Activated CD8-positive, alpha-beta memory T cell treated with anti-CD3 and anti-CD28 coated beads for 24 hours (primary cell): ENCODE data around the gene ADAMTS2.
"Not testable (repeated sequence)": the region's sequence is repeated elsewhere in the genome, so short reads cannot be mapped to it uniquely, and the experiment has no call there.

Experiments
- DNase-seq: peaks from one replicate; pipeline ENCODE4 v3.0.0-alpha.2; 2020

ADAMTS2 gene

GRCh38 chr5:179324316-179324715, 20.9 kb downstream of the ADAMTS2 start:
- DNase-seq: not testable (repeated sequence)

GRCh38 chr5:179323026-179323870, 22.0 kb downstream of the ADAMTS2 start:
- no peak for DNase-seq

DNA sequence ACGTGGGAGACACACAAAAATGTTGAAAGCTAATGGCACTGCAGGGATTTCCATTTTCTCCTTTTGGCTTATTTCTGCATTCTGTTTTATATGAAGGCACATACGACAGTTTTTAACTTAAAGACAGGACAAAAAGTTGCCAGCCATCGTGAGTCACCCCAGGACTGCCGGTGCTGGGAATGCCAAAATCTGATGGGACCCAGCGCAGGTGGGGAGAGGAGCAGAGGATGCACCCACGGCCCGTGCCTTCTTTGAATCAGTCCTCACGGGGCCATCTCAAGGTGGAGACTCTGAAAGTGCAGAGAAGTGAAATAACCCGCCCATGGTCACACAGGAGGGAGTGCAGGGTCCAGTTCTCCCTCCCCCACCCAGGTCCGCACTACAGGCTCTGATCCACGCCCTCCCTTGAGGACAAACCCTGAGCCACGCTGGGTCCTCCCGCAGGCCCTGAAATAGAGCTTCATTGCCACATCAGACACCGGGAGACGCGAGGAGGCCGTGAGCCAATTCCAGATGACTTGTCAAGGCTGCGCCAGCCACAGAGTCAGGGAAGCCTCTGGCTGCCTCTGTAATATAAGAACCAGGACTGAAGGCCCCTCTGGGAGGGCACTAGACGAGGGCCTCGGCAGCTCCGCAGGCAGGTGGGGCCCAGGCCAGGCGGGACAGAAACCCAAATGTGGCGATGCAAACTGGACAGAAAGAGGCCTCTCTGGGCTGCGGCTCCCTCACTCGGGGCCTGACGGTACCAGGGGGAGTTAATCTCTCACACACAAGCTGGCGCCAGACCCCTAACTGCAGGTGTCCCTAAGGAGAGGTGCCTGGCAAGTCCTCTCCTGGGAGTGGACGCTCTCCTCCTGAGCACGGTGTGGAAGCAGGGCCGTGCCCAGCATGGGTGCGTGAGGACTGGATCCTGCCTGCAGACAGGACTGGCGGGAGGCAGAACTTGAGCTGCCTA, 22.9 kb downstream of the ADAMTS2 start:
- no peak for DNase-seq

- DNase-seq: no peak
Observed at GRCh38 chr5:179321206-179321987, 23.9 kb downstream of the ADAMTS2 start.

DNA sequence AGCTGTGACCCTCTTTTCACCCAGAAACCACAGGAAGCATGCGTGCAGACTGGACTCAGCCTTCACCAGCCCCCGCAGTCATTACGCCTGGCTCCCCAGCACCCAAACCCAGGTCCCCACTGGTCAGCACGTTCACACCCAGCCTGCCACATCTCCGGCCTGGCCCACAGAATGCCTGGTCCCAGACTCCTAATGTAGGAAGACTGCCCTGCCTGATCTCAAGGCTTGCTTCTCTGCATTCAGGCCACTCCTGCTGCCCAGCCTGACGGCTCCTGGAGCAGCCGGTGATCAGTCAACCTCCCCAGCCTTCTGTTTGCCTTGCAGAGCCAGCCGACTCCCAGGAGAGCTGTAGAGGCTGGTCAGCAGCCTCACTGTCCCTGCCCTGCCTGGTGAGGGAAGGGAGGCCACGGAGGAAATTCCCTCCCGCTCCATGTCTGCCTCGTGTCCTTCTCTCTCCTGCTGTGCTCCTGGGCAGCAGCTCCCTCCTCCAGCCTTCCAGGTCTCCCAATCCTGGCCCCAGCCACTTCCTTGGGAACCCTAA, 25.4 kb downstream of the ADAMTS2 start:
- no peak for DNase-seq

DNA sequence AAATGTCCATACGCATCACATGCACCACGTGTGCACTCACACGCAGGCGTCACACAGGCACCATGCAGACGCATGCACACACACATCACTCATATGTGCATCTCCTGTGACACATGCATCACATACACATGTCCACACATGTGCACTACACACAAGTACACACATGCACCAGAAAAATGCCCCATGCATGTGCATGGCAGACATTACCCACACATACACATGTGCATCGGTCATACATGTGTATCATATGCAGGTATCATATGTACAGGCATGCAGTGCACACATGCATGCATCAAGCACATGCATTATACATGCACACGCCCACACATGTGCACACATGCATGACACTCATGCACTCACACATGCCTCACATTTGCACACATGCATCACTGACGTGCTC, 26.1 kb downstream of the ADAMTS2 start:
- no peak for DNase-seq

GRCh38 chr5:179318221-179318955, 26.9 kb downstream of the ADAMTS2 start:
- DNase-seq: no peak

DNA sequence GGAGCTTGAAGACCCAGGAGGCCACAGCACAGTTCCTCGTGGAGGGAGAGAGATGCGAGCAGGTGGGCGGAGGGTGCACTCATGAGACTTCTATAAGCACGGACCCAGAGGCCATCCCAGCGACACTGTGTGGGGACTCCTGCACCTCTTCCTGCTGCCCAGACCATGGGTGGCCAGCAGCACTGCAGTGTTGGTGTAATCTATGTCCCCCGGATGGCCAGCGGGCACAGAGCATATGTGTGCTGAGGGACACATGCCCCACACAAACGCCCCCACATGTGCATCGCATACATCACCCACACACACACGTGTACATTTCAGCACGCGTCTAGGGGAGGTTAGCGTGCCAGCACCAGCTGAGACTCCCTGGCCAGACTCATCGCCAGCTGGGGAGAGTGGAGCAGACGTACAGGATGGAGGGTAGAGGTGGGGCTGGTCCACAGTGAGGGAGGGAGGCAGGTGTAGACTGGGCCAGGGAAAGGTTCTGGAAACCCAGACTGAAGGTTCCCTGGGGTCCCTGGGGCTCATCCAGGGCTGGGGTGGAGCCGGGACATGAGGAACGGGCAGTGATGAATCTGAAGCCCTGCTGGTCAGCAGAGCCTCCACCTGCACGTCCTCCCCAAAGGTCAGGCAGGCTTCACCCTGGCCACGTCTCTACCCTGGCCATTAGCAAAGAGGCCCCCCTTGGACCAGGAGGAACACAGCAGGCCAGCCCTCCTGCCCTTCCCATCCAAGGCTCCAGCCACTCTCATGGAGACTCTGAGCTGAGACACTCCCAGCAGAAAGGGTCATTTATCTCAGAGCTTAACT, 27.6 kb downstream of the ADAMTS2 start:
- DNase-seq: no peak

DNA sequence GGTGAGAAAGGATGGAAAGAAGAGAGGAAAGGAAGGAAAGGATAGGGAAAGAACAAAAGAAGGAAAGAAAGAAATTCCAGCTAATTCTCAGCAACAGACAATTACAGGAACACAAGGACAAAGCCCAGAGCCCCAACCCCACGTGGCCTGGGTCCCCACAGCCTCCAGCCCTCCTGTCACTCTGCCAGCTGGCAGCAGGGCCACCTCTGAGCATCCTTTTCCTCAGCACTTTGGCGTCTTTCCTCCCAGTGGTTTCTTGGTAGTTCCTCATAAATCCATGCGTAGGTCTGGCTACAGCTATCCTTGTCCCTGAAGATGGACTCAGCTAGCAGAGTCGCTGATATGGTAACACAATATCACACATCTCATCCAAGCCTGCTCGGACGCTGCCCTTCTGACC, 28.3 kb downstream of the ADAMTS2 start:
- DNase-seq: no peak

DNA sequence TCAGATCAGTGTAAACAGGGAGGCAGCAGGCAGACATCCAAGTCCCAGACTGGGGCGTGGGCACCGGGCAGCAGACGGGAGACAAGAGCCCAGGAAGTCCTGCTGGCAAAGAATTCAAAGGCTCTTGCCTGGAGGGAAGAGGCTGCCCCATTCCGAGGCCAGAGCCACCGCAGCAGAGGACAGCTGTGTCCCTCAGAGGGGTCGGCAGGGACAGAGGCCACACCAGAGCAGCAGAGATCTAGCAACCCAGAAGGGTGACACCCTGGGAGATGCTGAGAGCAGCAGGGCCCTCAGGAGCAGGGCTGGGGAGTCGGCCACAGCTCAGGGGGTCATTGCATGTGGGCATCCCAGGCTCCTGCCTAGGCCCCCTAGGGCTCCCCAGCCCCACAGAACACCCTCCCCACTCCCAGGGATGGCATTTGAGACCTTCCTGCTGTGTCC, 29.1 kb downstream of the ADAMTS2 start:
- DNase-seq: no peak

DNA sequence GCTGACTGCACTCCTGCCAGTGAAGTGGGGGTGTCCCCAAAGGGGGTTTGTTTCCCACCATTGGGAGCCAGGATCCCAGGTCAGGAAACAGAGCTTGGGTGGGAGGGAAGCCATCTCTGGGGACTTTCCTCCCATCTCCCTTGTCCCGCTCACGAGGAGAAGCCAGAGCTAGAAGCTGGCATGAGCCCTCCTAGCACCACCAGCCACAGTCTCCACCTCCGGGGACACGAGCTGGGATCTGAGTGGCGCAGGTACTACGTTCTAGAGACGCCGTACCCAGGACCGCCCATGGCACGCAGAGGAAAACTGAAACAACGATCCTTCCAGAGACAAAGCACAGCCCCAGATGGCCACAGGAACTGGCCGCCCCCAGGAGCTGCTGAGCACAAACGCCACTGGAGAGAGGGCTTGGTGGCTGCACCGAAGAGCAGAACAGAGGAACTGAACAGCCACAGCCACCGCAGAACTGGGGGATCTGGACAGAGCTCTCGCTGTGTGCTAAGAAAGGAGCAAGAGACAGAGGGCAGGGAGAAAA, 29.8 kb downstream of the ADAMTS2 start:
- no peak for DNase-seq

GRCh38 chr5:179314606-179315355, 30.5 kb downstream of the ADAMTS2 start:
- no peak for DNase-seq

DNA sequence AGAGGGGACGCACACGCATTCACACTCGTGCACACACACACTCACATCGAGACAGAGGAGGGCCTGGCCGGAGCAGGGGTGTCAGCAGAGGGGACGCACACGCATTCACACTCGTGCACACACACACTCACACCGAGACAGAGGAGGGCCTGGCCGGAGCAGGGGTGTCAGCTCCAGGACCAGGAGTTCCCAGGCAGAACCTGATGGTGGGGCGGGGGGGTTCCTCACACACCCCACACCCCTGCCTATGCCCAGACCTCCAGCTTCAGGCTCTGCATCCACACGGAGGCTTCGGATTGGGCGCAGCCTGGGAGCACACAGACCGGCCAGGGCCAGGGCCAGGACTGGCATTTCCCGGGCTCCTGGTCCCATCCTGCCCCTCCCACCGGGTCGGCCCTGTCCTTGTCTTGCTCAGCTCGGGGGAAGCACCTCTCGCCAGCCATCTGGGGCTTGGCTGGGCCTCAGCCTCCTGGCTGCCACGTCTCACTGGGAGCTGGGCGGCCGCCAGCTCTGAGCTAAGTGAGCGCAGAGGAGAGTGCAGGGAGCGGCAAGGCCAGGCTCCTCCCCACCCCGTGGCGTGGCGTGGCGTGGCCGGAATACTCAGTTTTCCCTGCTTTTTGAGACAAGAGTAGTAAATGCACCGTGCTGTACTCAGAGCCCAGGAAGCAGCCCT, 31.3 kb downstream of the ADAMTS2 start:
- DNase-seq: no peak

GRCh38 chr5:179312557-179313235, 32.6 kb downstream of the ADAMTS2 start:
- no peak for DNase-seq

DNA sequence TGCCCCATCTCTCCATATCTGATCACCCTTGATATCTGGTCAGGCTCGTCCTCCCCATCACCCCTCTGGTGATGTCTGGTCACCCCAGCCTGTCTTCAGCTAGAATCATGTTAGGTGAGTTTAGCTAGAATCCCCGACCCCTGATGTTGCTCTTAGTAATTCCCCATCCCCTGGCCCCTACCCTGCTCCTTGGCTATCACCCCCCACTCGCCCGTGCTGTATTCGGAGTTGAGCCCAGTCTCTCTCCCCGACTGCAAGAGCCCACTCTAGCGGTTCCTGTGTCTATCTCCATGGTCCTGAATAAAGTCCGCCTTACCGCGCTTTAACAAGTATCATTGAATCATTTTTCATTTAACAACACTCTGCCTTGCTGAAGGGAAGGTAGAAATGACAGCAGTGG, 33.7 kb downstream of the ADAMTS2 start:
- DNase-seq: no peak

- no peak for DNase-seq
Observed at GRCh38 chr5:179311091-179311470, 34.2 kb downstream of the ADAMTS2 start.

- no peak for DNase-seq
Observed at GRCh38 chr5:179310439-179311090, 34.7 kb downstream of the ADAMTS2 start.

DNA sequence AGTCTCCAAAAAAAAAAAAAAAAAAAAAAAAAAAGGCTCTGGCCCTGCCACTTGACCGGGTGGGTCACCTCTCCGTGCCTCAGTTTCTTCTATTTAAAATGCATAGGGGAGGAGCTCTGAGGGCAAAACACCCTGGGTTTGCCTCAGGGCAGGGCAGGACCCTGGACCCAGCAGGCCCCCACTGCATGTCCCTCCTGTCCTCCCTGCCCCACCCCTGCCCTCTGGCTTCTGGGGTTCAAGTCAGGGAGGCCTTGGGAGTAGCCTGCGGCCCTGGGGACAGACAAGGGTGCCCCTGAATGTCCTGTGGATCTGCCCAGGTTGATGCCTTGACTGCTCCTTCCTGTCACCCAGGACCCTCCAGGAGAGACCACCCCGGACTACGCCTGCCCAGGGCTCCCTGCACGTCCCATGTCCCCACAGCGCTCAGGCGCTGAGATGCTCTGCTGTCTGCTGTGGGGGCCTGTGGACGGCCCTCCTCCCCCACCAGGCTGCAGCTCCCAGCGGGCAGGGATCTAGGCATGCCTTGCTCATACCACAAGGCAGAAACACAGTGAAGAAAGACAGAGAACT, 35.4 kb downstream of the ADAMTS2 start:
- no peak for DNase-seq
